K562 (cell line): ENCODE measurements around the gene STIM1. TPM values are rescaled to one million over a fixed set of nuclear protein-coding genes. Genes with fewer than 3 reads are reported as not detected.

ENCODE experiments used
- ATAC-seq: fragments of 200-7000 bp; cut with Tn5 transposase; 3 replicates; pipeline ENCODE4 v1.9.1; 2020; ENCODE audit warnings: moderate library complexity
- BruUV-seq: library from RNA; stranded (reverse); fragments of 400-500 nt; replicated peaks from 2 replicates; lab custom pipeline; 2021; lab: Mats Ljungman, UMichigan
- CTCF ChIA-PET: fragments of 300-600 bp; formaldehyde crosslinking; extraction: SDS; loops from one replicate; lab custom pipeline; 2021; ENCODE audit warnings: low intra/inter-chr PET ratio; lab: Yijun Ruan, JAX
- POLR2A ChIA-PET: fragments of 300-600, 350-650 bp; sonication (Branson Sonifier 250); formaldehyde crosslinking; extraction: SDS; loops from one replicate; lab custom pipeline; 2021; ENCODE audit warnings: antibody characterized with exemption, inconsistent platforms; lab: Yijun Ruan, JAX
- DNase-seq, 4 experiments: peaks; one replicate each; pipeline versions ENCODE4 v3.0.0 to v3.0.0-alpha.2; 2011 to 2018; ENCODE audit warnings: low spot score in 3 of 4, mixed read lengths in 3 of 4; ENCODE audit errors: extremely low read depth in 1 of 4
- FAIRE-seq: peaks from 2 replicates; lab custom pipeline; 2011; peaks lifted over from hg19 to GRCh38; lab: Jason Lieb, UNC
- H2AFZ ChIP-seq: 2 replicates; pipeline ENCODE4 v1.6.0; 2011; ENCODE audit warnings: low read depth, low read length, control low read depth, inconsistent platforms
- H3K27ac ChIP-seq: fragments of 200-600 bp; 3 replicates; pipeline ENCODE4 v1.8.0; 2011; ENCODE audit warnings: low read depth, mild to moderate bottlenecking, control low read depth, inconsistent platforms, low read length, moderate library complexity, mixed read lengths; ENCODE audit errors: extremely low read depth
- H3K27me3 ChIP-seq, 2 experiments: fragments of 300-600 bp in 1 of 2; 2 replicates in 1 of 2; 3 replicates in 1 of 2; pipeline versions ENCODE4 v1.6.0 to v1.8.0; 2011; ENCODE audit warnings: inconsistent platforms in 2 of 2, low read length in 2 of 2, mild to moderate bottlenecking in 1 of 2, mixed read lengths in 1 of 2, moderate library complexity in 1 of 2; ENCODE audit not compliant: control insufficient read depth in 2 of 2, insufficient read depth in 2 of 2
- H3K36me3 ChIP-seq: fragments of 300-600 bp; 3 replicates; pipeline ENCODE4 v1.8.0; 2011; ENCODE audit warnings: mild to moderate bottlenecking, low read length, inconsistent platforms; ENCODE audit not compliant: control insufficient read depth, insufficient read depth
- H3K4me1 ChIP-seq, 2 experiments: fragments of 200-600 bp in 1 of 2; replicated peaks in 1 of 2; 2 replicates in 1 of 2; 3 replicates in 1 of 2; pipeline versions ENCODE4 v1.5.1 to v1.8.0; 2011; ENCODE audit warnings: inconsistent platforms in 2 of 2, low read length in 2 of 2, mild to moderate bottlenecking in 1 of 2, mixed read lengths in 1 of 2, moderate library complexity in 1 of 2; ENCODE audit not compliant: control insufficient read depth in 2 of 2, insufficient read depth in 2 of 2
- H3K4me2 ChIP-seq: 2 replicates; pipeline ENCODE4 v1.6.1; 2011; ENCODE audit warnings: low read length, control low read depth, inconsistent platforms, mixed read lengths; ENCODE audit not compliant: insufficient read depth
- H3K4me3 ChIP-seq: fragments of 200-600 bp; sonication (generic), shearing (Covaris generic); 2 replicates; pipeline ENCODE4 v1.5.1; 2016; ENCODE audit warnings: control low read depth, inconsistent platforms
- H3K79me2 ChIP-seq: fragments of 200-600 bp; 3 replicates; pipeline ENCODE4 v1.8.0; 2011; ENCODE audit warnings: low read length, inconsistent platforms; ENCODE audit not compliant: control insufficient read depth, insufficient read depth
- H3K9ac ChIP-seq, 2 experiments: 2 replicates each; pipeline versions ENCODE4 v1.6.0 to v1.6.1; 2011; ENCODE audit warnings: low read depth in 2 of 2, low read length in 2 of 2, control low read depth in 1 of 2, inconsistent platforms in 1 of 2, mild to moderate bottlenecking in 1 of 2, mixed read lengths in 1 of 2; ENCODE audit not compliant: insufficient read depth in 1 of 2
- H3K9me1 ChIP-seq: one replicate; pipeline ENCODE4 v1.6.0; 2011; ENCODE audit warnings: inconsistent platforms, mild to moderate bottlenecking, low read length, moderate library complexity; ENCODE audit not compliant: control insufficient read depth, insufficient read depth
- H3K9me3 ChIP-seq: replicated peaks from 2 replicates; pipeline ENCODE4 v1.5.1; 2011; ENCODE audit warnings: low read depth, low read length, inconsistent platforms; ENCODE audit not compliant: control insufficient read depth, insufficient read depth
- H4K20me1 ChIP-seq: replicated peaks from 2 replicates; pipeline ENCODE4 v1.6.1; 2011; ENCODE audit warnings: low read length, inconsistent platforms, mixed read lengths; ENCODE audit not compliant: control insufficient read depth, insufficient read depth
- BHLHE40 ChIP-seq: IDR thresholded peaks from 2 replicates; pipeline ENCODE4 v1.6.1; 2011; ENCODE audit warnings: low read length, improper control_type of control experiment
- BRD4 ChIP-seq: fragments of 200-600 bp; sonication (generic); IDR thresholded peaks from 2 replicates; pipeline ENCODE4 v1.6.1; 2017; ENCODE audit warnings: inconsistent platforms
- CXXC5 ChIP-seq: fragments of 250-450 bp; sonication (Bioruptor Pico); IDR thresholded peaks from 2 replicates; pipeline ENCODE4 v1.8.0; 2022; ENCODE audit warnings: inconsistent platforms, mild to moderate bottlenecking, moderate library complexity
- DPF2 ChIP-seq: fragments of 450-650 bp; IDR thresholded peaks from 2 replicates; pipeline ENCODE4 v1.6.1; 2016
- HDAC3 ChIP-seq: fragments of 450-650 bp; IDR thresholded peaks from 2 replicates; pipeline ENCODE4 v1.6.1; 2018; ENCODE audit warnings: borderline replicate concordance, mild to moderate bottlenecking, moderate library complexity; ENCODE audit not compliant: partially characterized antibody
- HSF4 ChIP-seq: fragments of 250-450 bp; sonication (Bioruptor Pico); IDR thresholded peaks from 2 replicates; pipeline ENCODE4 v2.1.2; 2022; ENCODE audit warnings: mild to moderate bottlenecking, moderate library complexity, borderline replicate concordance
- MBD2 ChIP-seq: sonication (generic); IDR thresholded peaks from 2 replicates; pipeline ENCODE4 v1.6.1; 2016; ENCODE audit warnings: low read depth, borderline replicate concordance
- MTF1 ChIP-seq: fragments of 250-450 bp; sonication (Bioruptor Pico); IDR thresholded peaks from 2 replicates; pipeline ENCODE4 v1.9.0; 2021; ENCODE audit warnings: moderate library complexity, mild to moderate bottlenecking, inconsistent platforms, borderline replicate concordance
- NBN ChIP-seq: fragments of 450-650 bp; IDR thresholded peaks from 2 replicates; pipeline ENCODE4 v1.6.1; 2016; ENCODE audit warnings: low read depth, mild to moderate bottlenecking
- NUFIP1 ChIP-seq: fragments of 450-650 bp; IDR thresholded peaks from 2 replicates; pipeline ENCODE4 v1.6.1; 2018; ENCODE audit not compliant: partially characterized antibody
- PHF21A ChIP-seq: fragments of 450-650 bp; IDR thresholded peaks from 2 replicates; pipeline ENCODE4 v1.6.1; 2017; ENCODE audit warnings: low read depth, borderline replicate concordance
- ZBED1 ChIP-seq: IDR thresholded peaks from 2 replicates; pipeline ENCODE4 v1.6.1; 2014
- ZNF121 ChIP-seq: sonication (generic); formaldehyde crosslinking; conservative IDR thresholded peaks from 2 replicates; pipeline ENCODE4 v1.8.0; 2022; ENCODE audit warnings: missing genetic modification reagents
- ZNF133 ChIP-seq: fragments of 250-450 bp; sonication (Bioruptor Pico); IDR thresholded peaks from 2 replicates; pipeline ENCODE4 v1.4.0; 2020; ENCODE audit warnings: mild to moderate bottlenecking
- ZNF431 ChIP-seq: sonication (generic); formaldehyde crosslinking; IDR thresholded peaks from 2 replicates; pipeline ENCODE4 v1.8.0; 2022; ENCODE audit warnings: mild to moderate bottlenecking, missing genetic modification reagents
- ZNF584 ChIP-seq: fragments of 200-800 bp; sonication (Bioruptor generic); IDR thresholded peaks from 2 replicates; pipeline ENCODE4 v1.6.1; 2016; ENCODE audit warnings: low read depth, mild to moderate bottlenecking, missing genetic modification characterization, missing compliant biosample characterization
- ZNF778 ChIP-seq: fragments of 450-650 bp; formaldehyde crosslinking; IDR thresholded peaks from 2 replicates; pipeline ENCODE4 v1.4.0; 2020; ENCODE audit warnings: mild to moderate bottlenecking, moderate library complexity
- WGBS: fragments of 100-300 bp; shearing (Covaris generic); methylation state at CpG from one replicate; pipeline ENCODE4 v1.1.6; 2016; ENCODE audit warnings: low coverage, mixed read lengths; ENCODE audit not compliant: insufficient coverage; ENCODE audit errors: missing lambda C conversion rate; 5-methylcytosine and 5-hydroxymethylcytosine counted together
- in situ Hi-C: fragments of 300-500 bp; cut with MboI; formaldehyde crosslinking; loops from 4 replicates; pipeline ENCODE4 v1.15.0; 2018; ENCODE audit warnings: inconsistent platforms, mixed read lengths
- intact Hi-C: fragments of 100-400 bp; cut with micrococcal nuclease; formaldehyde crosslinking; loops from 2 replicates; pipeline ENCODE4 v1.14.2; 2022
- polyA plus RNA-seq, 8 experiments: library from polyadenylated mRNA; depleted of rRNA in 4 of 8; stranded (reverse) in 5 of 8; unstranded in 3 of 8; fragments of >200 nt; fragmentation: Nextera tagmentation in 2 of 8; fragmentation: Illumina TruSeq in 1 of 8; extraction: Ambion mirVana in 2 of 8; extraction: Trizol in 1 of 8; gene quantifications; 2 replicates each; pipeline versions ENCODE4 v1.2.1 to v1.2.3, GENCODE V29; 2011 to 2014; ENCODE audit warnings: inconsistent platforms in 1 of 8, missing spikeins in 1 of 8
- total RNA-seq, 7 experiments: library from RNA; depleted of rRNA in 6 of 7; stranded (reverse); fragments of >200 nt in 6 of 7; fragmentation: Illumina TruSeq in 2 of 7; extraction: Trizol in 2 of 7; gene quantifications; 2 replicates each; pipeline versions ENCODE4 v1.2.1 to v1.2.3, GENCODE V29; 2011 to 2021; ENCODE audit warnings: low replicate concordance in 1 of 7
- TF ChIP-seq, protein P1 (sequence below), 2 experiments: fragments of 250-450 bp in 1 of 2; fragments of 450-650 bp in 1 of 2; sonication (Bioruptor Pico) in 1 of 2; IDR thresholded peaks; 2 replicates each; pipeline versions ENCODE4 v1.6.1 to v1.8.0; 2016 to 2021; ENCODE audit warnings: mild to moderate bottlenecking in 2 of 2, moderate library complexity in 2 of 2, missing compliant biosample characterization in 1 of 2, missing genetic modification characterization in 1 of 2
- TF ChIP-seq, protein P2 (sequence below), 3 experiments: fragments of 200-800 bp in 1 of 3; sonication (Bioruptor generic) in 1 of 3; sonication (generic) in 1 of 3; formaldehyde crosslinking in 1 of 3; IDR thresholded peaks; 2 replicates each; pipeline versions ENCODE4 v1.6.1 to v1.8.0; 2016 to 2022; ENCODE audit warnings: mild to moderate bottlenecking in 2 of 3, missing compliant biosample characterization in 2 of 3, missing genetic modification characterization in 2 of 3, missing genetic modification reagents in 1 of 3

Gene STIM1
- total and polyA plus RNA-seq, 9 of the 15 experiments (the other 6 are each of a cell fraction or from before 2014, with no cell fraction given) = 7.7 to 50.5 (median 22.5) TPM

DNA sequence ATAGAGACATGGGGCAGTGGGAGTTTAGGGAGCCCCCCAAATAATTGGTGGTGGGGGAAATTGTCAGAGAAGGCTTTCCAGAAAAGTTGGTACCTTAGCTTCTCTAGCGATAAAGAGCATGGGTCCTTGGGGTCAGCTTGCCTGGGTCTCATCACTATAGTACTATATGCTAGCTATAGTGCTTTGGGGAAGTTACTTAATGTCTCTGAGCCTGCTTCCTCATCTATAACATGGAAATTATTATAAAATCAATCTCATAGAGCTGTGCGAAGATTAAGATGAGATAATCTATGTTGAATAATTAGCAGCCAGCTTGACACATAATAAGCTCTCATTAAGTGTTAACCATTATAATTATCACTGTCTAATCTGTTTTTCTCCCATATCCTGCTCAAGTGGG is 41.2 kb downstream of the STIM1 start:
- Histone ChIP-seq H3K27me3 (no peaks in the 10 kb centered on the region), H3K9me1 (no peaks in the 10 kb centered on the region), H3K9ac (no peak overlapping the region), H4K20me1 (no peaks in the 10 kb centered on the region; the same call in 1 of the 2 replicates), H3K36me3 (no peaks in the 10 kb centered on the region), H3K4me1 (peaks cover 25 to 34% of the 10 kb centered on the region in 2 experiments), H3K79me2 (peaks cover 58% of the 10 kb centered on the region), H3K27ac (no peak overlapping the region), H2AFZ (no peak overlapping the region), H3K4me3 (no peak overlapping the region), H3K4me2 (no peak overlapping the region), H3K9me3 (no peaks in the 10 kb centered on the region)
- WGBS = 94% methylated on average over 2 of the region's 2 CpGs
- no peak for DNase-seq
- BruUV-seq = no TSS peak
- TF ChIP-seq BRD4 (no peak), BHLHE40 (no peak), HSF4 (CRISPR knock-in tag) (no peak), ZNF778 (CRISPR knock-in tag) (no peak), DPF2 (no peak), HDAC3 (no peak), MTF1 (CRISPR knock-in tag) (no peak), ZNF584 (no peak), NUFIP1 (no peak), ZBED1 (no peak), PHF21A (no peak), NBN (no peak), MBD2 (no peak), ZNF133 (CRISPR knock-in tag) (no peak), CXXC5 (CRISPR knock-in tag) (no peak), ZNF431 (CRISPR knock-in tag) (no peak), ZNF121 (no peak)
- TF ChIP-seq, protein P1, sequence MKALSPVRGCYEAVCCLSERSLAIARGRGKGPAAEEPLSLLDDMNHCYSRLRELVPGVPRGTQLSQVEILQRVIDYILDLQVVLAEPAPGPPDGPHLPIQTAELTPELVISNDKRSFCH (CRISPR knock-in tag; IDR thresholded peaks at IDR 0.05) = no peak
- TF ChIP-seq, protein P1 (tag; IDR thresholded peaks at IDR 0.05) = no peak
- TF ChIP-seq, protein P2, sequence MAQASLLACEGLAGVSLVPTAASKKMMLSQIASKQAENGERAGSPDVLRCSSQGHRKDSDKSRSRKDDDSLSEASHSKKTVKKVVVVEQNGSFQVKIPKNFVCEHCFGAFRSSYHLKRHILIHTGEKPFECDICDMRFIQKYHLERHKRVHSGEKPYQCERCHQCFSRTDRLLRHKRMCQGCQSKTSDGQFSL (CRISPR knock-in tag; IDR thresholded peaks at IDR 0.05) = no peak
- TF ChIP-seq, protein P2 (tag; IDR thresholded peaks at IDR 0.05) = no peak
- in situ Hi-C loops = no loop called here
- CTCF ChIA-PET = no interaction called here
- intact Hi-C loops = no loop called here
- POLR2A ChIA-PET = interaction anchor here (0.8 to 1.4 kb wide), 4 partner anchors 9 to 29 kb away, joined by 3 to 7 read pairs (median 4); no protein-coding TSS in a partner anchor
- ATAC-seq = no peak
- no peak for FAIRE-seq
